Motor neuron (in vitro differentiated cells): Measurements from ENCODE around the gene DUS2. TPM values are rescaled to one million over a fixed set of nuclear protein-coding genes. Genes with fewer than 3 reads are reported as not detected.

Experiments
- ATAC-seq, 8 experiments: fragments of 200-7000 bp; cut with Tn5 transposase; replicated peaks in 6 of 8; 2 replicates each; pipeline ENCODE4 v1.8.0; 2021; ENCODE audit warnings: mild to moderate bottlenecking in 8 of 8, moderate library complexity in 8 of 8
- H3K27ac ChIP-seq, 2 donors: fragments of 250-450 bp; sonication (Bioruptor Pico); 2 replicates each; pipeline ENCODE4 v1.9.0; 2021; ENCODE audit warnings: antibody characterized with exemption in 2 of 2, mild to moderate bottlenecking in 2 of 2, moderate library complexity in 1 of 2
- H3K4me1 ChIP-seq, 2 donors: fragments of 250-450 bp; sonication (Bioruptor Pico); replicated peaks in 1 of 2; 2 replicates each; pipeline ENCODE4 v1.6.1; 2021; ENCODE audit warnings: antibody characterized with exemption in 2 of 2, mild to moderate bottlenecking in 2 of 2, moderate library complexity in 1 of 2
- H3K4me3 ChIP-seq, 5 donors: fragments of 250-450 bp; sonication (Bioruptor Pico); 2 replicates each; pipeline ENCODE4 v1.9.0; 2021; ENCODE audit warnings: antibody characterized with exemption in 5 of 5, mild to moderate bottlenecking in 5 of 5, moderate library complexity in 4 of 5
- WGBS, 10 experiments: fragments of 450-650 bp; shearing (Covaris generic); methylation state at CpG; one replicate each; pipeline ENCODE4 v1.0.0; 2022; 5-methylcytosine and 5-hydroxymethylcytosine counted together
- in situ Hi-C, 9 experiments: fragments of 400-800 bp; cut with MboI; loops; one replicate each; pipeline ENCODE4 v1.15.0; 2021; ENCODE audit warnings: low sequenced_read_pairs in 9 of 9, low pct_unique_long_range_greater_than_20kb in 2 of 9; ENCODE audit not compliant: unreplicated experiment in 9 of 9
- total RNA-seq, 8 experiments: library from RNA; unstranded; fragments of 300-600 nt; gene quantifications; 2 replicates each; pipeline versions ENCODE4 v1.2.3 to v1.2.4, GENCODE V29; 2022

The DUS2 gene
- total RNA-seq, 8 experiments from 2014 or later = 9.0 to 19.2 (median 12.8) TPM

DNA sequence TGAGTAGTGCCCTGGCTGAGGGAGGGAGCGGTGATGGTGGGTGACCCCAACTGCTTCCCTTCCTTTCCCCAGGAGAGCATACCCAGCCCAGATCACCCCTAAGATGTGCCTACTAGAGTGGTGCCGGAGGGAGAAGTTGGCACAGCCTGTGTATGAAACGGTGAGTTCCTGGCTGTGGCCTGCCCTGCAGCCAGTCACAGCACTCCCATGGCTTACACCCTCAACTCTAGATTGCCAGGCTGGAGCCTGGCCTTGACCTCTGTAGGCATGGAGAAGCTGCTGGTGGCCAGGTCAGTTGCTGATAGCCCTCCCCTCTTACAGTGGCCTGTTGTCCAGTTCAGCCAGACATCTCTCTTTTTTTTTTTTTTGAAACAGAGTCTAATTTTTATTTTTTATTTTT lies 53.5 kb downstream of the DUS2 start:
- H3K4me1 ChIP-seq = no peaks in the 10 kb centered on the region
- in situ Hi-C loops = no loop called here
- no peak for ATAC-seq
- H3K4me3 ChIP-seq = no peak overlapping the region
- WGBS, 10 experiments = 80 to 100% methylated on average over 1 to 2 of the region's 3 CpGs; no CpG with 5 or more reads in 8 of the 10 experiments
- no peak overlapping the region for H3K27ac ChIP-seq

DNA sequence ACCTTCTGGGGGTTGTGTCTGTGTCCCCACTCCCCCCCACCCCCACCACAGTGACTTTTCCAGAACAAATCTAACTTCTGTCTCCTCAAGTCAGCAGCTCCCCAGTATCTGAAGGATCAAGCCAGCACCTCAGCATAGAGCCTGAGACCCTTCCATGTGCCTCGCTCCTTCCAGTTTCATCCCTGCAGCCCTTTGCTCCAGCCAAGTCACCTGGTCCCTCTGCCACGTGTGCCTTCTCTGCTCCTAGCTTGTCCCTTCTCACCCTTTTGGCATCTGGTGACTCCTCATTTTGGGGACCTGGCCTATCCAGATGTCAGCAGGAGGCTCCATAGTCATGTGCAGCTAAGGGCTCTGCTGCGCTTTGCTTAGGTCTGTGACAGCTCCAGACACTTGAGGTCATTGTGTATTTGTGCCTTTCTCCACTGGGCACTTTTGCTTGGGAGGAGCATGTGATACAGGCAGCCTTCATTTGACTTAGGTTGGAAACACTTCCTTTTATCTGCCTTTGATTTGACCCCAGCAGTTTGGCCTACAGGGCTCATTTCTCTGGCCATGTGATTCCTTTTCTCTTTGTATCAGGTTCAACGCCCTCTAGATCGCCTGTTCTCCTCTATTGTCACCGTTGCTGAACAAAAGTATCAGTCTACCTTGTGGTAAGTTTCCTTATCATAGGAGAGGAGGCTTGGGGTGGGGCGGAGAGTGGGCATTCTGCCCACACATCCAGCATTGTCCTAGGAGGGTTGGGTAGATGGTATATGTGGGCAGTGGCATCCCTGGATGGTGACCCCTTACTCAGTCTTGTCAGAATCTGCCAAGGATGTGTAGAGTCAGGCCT lies 55.0 kb downstream of the DUS2 start:
- Histone ChIP-seq H3K4me1 (no peaks in the 10 kb centered on the region), H3K4me3 (no peak overlapping the region), H3K27ac (no peak overlapping the region)
- 81 to 100% (median 97%) methylated on average over 3 to 6 of the region's 7 CpGs; no CpG with 5 or more reads in 3 of the 10 experiments for WGBS, 10 experiments
- no peak for ATAC-seq
- in situ Hi-C loops = no loop called here

DNA sequence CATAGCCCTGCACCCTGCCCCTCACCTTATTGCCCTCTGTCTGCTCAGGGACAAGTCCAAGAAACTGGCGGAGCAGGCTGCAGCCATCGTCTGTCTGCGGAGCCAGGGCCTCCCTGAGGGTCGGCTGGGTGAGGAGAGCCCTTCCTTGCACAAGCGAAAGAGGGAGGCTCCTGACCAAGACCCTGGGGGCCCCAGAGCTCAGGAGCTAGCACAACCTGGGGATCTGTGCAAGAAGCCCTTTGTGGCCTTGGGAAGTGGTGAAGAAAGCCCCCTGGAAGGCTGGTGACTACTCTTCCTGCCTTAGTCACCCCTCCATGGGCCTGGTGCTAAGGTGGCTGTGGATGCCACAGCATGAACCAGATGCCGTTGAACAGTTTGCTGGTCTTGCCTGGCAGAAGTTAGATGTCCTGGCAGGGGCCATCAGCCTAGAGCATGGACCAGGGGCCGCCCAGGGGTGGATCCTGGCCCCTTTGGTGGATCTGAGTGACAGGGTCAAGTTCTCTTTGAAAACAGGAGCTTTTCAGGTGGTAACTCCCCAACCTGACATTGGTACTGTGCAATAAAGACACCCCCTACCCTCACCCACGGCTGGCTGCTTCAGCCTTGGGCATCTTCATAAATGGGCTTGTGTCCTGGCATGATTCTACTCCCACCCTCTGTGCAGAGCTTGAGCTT lies 55.8 kb downstream of the DUS2 start:
- ATAC-seq = no peak
- H3K4me1 ChIP-seq = peaks cover 6 to 7% of the 10 kb centered on the region in 2 donors
- WGBS, 10 experiments = 81 to 100% (median 97%) methylated on average over 2 to 6 of the region's 8 CpGs; no CpG with 5 or more reads in 6 of the 10 experiments
- no peak overlapping the region for H3K27ac ChIP-seq
- H3K4me3 ChIP-seq = no peak overlapping the region
- in situ Hi-C loops = no loop called here

DNA sequence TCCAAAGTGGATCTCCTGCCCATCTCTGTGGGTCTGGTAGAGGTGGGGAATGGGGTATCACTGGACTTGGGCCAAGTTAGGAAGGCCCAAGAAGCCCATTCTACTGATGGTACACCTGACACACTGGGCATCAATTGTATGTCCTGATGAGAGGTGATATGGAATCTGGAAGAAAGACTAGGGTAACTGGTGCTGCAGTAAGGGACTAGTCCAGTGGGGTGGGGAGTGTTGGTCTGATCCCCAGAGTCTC lies 56.2 kb downstream of the DUS2 start:
- H3K4me1 ChIP-seq = peaks cover 11 to 12% of the 10 kb centered on the region in 2 donors
- H3K27ac ChIP-seq = no peak overlapping the region
- H3K4me3 ChIP-seq = no peak overlapping the region
- in situ Hi-C loops = no loop called here
- ATAC-seq = no peak

DNA sequence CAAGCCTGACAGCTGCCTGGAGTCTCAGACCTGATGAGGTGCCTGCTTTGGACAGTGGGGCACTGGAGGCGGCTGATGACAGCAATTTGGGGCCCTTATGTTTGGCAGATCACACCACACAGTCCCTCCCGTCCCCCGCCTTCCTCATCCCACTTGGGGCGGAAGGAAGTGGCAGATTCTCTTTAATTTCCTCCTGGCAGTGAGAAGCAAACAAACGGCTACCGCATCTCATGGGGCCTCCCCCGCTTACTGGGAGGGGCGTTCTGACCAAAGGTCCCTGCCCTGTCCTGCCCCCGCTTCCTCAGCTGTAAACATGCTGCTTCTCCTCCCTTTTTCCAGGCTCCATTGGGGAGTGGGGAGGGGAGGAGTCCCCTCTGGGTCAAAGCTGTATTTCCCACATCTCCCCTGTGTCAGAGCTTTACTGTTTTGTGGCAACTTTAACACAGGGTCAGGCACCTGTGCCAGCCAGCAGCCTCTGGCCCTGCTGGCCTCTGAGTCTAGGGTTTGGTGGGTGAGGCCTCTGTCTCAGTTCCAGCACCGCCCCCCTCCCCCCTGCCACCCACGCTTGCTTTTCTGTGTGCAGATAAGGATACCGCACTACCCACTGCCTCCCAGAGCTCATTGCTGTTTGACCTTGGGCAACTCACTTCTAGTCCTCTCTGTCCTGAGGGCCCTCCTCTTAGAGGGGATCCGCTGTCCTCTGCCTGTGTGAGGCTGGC lies 56.7 kb downstream of the DUS2 start:
- Histone ChIP-seq H3K4me3 (no peak overlapping the region), H3K27ac (no peak overlapping the region), H3K4me1 (peaks cover 11 to 12% of the 10 kb centered on the region in 2 donors)
- 67 to 100% (median 82%) methylated on average over 1 to 4 of the region's 13 CpGs; no CpG with 5 or more reads in 5 of the 10 experiments for WGBS, 10 experiments
- peak in 2 of 8 experiments; percentile 3 to 21 for ATAC-seq
- in situ Hi-C loops = no loop called here

DNA sequence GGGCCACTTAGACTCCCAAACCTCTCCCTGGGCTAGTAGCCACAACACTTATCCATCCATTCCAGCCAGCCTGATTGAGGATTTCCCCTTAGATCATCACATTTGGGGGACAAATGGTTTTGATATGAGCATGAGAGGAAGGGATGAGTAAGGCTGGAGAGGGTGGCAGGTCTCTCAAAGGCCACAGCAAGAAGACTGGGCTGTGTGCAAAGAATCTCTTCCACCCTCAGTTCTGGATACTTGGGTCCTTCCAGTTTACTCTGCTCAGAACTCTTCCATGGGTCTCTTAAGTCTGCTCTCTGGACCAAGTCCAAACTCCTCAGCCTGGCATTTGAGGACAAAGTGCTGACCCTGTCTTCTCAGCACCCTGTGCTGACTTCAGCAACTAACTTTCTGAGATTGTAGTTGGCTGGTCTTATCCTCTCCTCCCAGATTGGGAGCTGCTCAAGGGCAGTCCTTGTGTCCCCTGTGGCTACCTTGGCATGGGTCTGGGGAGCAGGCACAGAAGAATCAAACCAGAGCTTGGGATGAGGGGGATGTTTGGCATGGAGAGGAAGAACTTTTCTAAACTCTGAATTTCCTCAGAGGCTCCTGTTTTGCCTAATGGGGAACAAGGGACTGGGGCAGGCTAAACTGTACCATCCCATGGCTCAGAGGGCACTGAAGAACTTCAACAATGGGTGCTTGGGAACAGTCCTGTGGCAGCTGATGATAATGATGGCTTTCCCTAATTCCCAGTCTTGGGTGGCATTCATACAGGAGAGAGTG lies 59.0 kb downstream of the DUS2 start:
- Histone ChIP-seq H3K27ac (no peak overlapping the region), H3K4me3 (no peak overlapping the region), H3K4me1 (peaks cover 11 to 14% of the 10 kb centered on the region in 2 donors)
- no peak for ATAC-seq
- in situ Hi-C loops = no loop called here

DNA sequence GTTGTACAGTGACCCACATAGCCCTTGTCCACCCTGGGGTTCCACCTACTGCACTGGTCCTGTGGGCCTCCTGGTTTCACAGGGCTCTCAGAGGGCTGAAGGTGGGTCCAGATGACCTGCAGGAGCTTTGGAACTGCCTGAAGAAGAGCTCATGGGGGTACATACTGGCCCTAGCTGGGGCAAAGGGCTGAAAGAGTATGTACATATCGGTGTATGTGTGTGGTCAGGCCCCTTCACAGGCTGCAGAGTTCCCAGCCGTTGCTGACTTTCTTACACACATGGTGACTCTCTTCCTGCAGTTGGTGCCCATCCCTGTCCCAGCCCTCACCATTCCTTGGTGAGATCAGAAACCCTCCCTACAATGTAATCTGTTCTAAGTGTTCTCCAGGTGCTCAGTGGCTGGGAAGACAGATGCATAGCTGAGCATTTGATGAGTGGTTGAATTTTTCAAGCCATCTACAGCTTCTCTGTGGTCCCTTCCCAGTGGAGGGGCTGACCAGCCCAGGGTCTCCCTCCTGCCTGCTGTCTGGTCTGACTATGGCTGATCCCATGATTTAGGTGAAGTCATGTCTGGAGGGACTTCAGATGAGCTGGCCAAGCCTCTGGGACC lies 59.6 kb downstream of the DUS2 start:
- no peak for ATAC-seq
- in situ Hi-C loops = no loop called here
- Histone ChIP-seq H3K4me3 (no peak overlapping the region), H3K27ac (no peak overlapping the region), H3K4me1 (peaks cover 11 to 18% of the 10 kb centered on the region in 2 donors)
- 20 to 100% (median 96%) methylated on average over 1 to 2 of the region's 2 CpGs; no CpG with 5 or more reads in 4 of the 10 experiments for WGBS, 10 experiments

DNA sequence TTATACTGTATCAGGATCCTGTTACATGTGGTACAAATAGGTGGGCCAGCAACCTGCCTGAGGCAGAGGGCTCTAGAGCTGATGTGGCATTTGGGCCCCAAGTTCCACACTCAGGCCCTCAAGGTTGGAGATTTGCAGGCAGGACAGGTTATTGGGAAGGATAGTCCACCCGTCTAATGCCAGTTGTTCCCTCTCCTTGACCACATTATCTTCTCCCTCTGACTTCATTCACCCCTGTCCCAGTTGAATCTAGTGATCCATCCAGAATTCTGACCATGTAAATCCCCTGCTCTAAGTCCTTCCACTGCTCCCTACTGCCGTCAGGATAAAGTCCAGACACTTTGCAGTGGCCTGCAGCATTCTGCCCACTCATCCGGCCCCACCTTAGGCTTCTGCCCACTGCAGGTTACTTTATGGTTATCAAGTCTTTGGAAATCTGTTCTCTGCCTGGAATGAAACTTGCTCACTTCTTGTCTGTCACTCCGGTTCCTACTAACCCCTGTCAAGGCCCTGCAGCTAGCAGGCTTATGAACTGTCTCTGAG lies 60.2 kb downstream of the DUS2 start:
- no peak overlapping the region for H3K4me3 ChIP-seq
- in situ Hi-C loops = no loop called here

DNA sequence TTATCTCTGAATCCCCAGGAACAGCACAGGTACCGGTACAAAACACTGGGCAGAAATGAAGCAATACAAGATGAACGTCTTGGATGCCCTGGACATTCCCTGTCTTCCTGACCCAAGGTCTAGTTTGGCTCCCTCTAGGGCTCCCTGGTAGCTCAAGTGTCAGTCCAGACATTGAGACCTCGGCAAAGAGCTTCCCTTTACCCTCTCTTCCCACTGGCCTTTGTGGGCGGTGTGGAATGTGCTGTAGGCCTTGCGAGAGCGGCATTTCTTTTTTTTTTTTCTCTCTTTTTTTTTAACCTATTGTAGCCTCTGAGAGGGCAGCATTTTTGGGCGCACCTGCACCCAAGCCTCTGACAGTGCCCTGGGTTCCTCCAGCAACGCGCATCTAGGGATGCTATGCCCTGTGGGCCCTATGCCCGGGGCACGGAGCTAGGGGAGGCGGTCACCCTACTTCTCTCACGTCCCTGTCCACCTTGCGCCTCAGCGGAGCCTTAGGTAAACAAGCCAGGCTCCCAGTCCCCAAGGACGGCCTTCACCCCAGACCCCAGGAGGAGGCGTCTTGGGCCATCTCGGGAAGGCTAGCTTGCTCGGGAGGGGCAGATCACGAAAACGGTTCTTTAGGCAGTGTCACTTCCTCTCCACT lies 60.9 kb downstream of the DUS2 start:
- peaks cover 11 to 18% of the 10 kb centered on the region in 2 donors for H3K4me1 ChIP-seq
- H3K4me3 ChIP-seq = peak overlapping the region; percentile 61 to 97 (median 83)
- H3K27ac ChIP-seq = peak overlapping the region; percentile 96 to 98
- ATAC-seq = peak in 1 of 8 experiments; percentile 2
- 14 to 100% (median 33%) methylated on average over 1 to 7 of the region's 21 CpGs; no CpG with 5 or more reads in 3 of the 10 experiments for WGBS, 10 experiments
- in situ Hi-C loops = no loop called here

More for the DNA sequence above, 60.2 kb downstream of the DUS2 start:
- no peak for ATAC-seq
- WGBS, 10 experiments = 92 to 100% (median 100%) methylated on average over 1 to 3 of the region's 4 CpGs; no CpG with 5 or more reads in 3 of the 10 experiments
- peak overlapping the region; percentile 96 to 98 for H3K27ac ChIP-seq
- peaks cover 11 to 18% of the 10 kb centered on the region in 2 donors for H3K4me1 ChIP-seq

DNA sequence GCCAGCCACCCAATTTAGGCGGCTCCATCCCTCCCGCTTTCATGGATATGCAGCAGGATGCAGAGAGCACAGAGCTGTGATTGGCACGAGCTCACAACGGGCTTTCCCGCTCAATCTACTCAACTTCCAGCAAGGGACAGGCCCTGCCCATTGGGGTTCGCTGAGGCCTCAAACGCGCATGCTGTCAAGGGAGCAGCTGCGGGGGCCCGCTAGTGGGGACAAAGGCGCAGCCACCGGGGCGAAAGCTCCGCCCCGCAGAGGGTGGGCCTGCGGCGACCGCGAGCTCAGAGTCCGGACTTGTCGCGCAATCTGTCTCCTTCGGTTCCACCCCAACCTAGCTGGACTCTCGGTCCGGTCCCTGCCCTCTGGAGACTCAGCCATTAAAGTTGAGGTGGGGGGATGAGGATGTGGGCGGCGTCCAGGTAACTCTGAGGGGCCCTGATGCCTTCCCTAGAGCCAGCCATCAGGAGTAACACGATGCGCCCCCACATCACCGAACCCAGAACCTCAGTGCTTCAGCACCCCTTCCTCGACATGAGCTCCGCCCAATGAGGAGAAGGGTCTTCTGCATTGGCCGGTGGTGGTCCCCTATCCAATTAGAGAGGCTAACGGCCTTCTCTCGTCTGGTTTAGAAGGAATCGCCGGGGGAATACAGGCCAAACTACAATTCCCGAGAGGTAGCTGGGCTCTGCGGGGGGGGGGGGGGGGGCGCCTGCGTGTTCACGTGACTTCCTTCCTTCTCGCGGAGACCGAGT lies 61.6 kb downstream of the DUS2 start:
- Histone ChIP-seq H3K4me1 (peaks cover 11 to 18% of the 10 kb centered on the region in 2 donors), H3K27ac (peak overlapping the region; percentile 96 to 98), H3K4me3 (peak overlapping the region; percentile 61 to 97 (median 83))
- peak; percentile 58 to 84 (median 81) for ATAC-seq
- 0 to 20% (median 0%) methylated on average over 1 to 13 of the region's 45 CpGs; no CpG with 5 or more reads in 3 of the 10 experiments for WGBS, 10 experiments
- in situ Hi-C loops = no loop called here

DNA sequence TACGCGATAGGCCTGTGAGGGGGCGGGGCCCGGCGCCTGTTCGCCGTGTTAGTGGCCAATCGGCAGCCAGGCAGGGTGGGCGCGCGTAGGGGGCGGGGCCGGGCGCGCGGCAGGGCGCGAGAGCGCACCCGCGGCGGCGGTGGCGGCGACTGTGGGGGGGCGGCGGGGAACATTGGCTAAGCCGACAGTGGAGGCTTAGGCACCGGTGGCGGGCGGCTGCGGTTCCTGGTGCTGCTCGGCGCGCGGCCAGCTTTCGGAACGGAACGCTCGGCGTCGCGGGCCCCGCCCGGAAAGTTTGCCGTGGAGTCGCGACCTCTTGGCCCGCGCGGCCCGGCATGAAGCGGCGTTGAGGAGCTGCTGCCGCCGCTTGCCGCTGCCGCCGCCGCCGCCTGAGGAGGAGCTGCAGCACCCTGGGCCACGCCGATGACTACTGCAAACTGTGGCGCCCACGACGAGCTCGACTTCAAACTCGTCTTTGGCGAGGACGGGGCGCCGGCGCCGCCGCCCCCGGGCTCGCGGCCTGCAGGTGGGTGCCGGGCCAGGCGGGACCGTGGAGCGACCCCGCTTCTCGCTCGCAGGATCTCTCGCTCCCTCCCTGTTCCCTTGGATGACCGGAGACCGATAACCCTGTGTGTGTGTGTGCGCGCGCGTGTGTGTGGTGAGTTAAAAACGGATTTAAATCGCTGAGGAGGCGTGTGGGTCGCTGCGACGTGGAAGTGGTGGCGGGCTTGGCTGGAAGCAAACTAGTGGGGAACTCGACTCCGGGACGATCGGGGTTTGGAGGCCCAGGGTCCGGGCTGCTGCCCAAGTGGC lies 62.4 kb downstream of the DUS2 start, which contains the start of gene NFATC3:
Gene NFATC3, plus strand, starts transcription at position 112 of the 813 bp plus-strand sequence. Its CDS starts 312 bp downstream, at position 424.
- H3K27ac ChIP-seq = peak within 1 kb of the TSS; percentile 96 to 98
- ATAC-seq = peak; percentile 52 to 77 (median 74)
- WGBS, 10 experiments = 0% methylated on average over 3 to 21 of the region's 104 CpGs; no CpG with 5 or more reads in 7 of the 10 experiments
- in situ Hi-C loops = no loop called here
- H3K4me1 ChIP-seq = peaks cover 11 to 18% of the 10 kb centered on the region in 2 donors
- peak within 1 kb of the TSS; percentile 61 to 97 (median 83) for H3K4me3 ChIP-seq
